Measurements from ENCODE around the gene CFAP47. TPM values are rescaled to one million over a fixed set of nuclear protein-coding genes. Genes with fewer than 3 reads are reported as not detected.

Gene CFAP47
- total RNA-seq, 4 donors from 2014 or later: 0.14 TPM; not detected in 3

DNA sequence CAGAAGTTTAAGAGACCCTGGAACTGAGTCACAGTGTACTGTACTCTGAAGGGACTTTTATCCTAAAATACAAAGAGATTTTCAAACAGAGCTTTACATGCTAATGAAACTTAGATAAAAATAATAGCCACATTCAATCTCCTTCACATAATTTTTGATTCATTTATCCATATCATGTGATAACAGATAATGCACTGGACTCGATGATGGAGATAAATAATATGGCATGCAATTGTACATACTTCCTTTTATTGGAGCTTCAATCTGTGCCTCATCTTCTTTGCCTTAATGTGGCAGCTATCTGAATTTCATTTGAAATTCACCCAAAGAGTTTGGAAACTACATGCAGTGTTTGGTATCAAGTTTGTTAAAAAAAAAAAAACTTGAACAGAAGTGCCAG is 390.6 kb downstream of the CFAP47 start:
- Histone ChIP-seq H3K36me3 (no peaks in the 10 kb centered on the region), H3K4me3 (no peak overlapping the region), H3K9me3 (no peaks in the 10 kb centered on the region), H3K27ac (no peak overlapping the region), H3K4me1 (no peaks in the 10 kb centered on the region), H3K27me3 (no peaks in the 10 kb centered on the region)
- intact Hi-C loops (cut with DNase I; ENCODE audit: low total_unique reads) (no loop called here), in situ Hi-C loops (cut with MboI; ENCODE audit: low pct_ligation_motif_present in 1 of 4, low pct_unique_long_range_greater_than_20kb in 1 of 4, low sequenced_read_pairs in 3 of 4) (no loop called here)
- 33 to 41% methylated on average over 1 of the region's 1 CpG for WGBS, 2 donors (ENCODE audit: low coverage in 1 of 2)
- no peak for DNase-seq
- TF ChIP-seq EP300 (IDR thresholded peaks at IDR 0.05; ENCODE audit: low read depth) (no peak), POLR2A (IDR thresholded peaks at IDR 0.05) (no peak), POLR2AphosphoS5 (IDR thresholded peaks at IDR 0.05) (no peak)
- TF ChIP-seq, protein P1, sequence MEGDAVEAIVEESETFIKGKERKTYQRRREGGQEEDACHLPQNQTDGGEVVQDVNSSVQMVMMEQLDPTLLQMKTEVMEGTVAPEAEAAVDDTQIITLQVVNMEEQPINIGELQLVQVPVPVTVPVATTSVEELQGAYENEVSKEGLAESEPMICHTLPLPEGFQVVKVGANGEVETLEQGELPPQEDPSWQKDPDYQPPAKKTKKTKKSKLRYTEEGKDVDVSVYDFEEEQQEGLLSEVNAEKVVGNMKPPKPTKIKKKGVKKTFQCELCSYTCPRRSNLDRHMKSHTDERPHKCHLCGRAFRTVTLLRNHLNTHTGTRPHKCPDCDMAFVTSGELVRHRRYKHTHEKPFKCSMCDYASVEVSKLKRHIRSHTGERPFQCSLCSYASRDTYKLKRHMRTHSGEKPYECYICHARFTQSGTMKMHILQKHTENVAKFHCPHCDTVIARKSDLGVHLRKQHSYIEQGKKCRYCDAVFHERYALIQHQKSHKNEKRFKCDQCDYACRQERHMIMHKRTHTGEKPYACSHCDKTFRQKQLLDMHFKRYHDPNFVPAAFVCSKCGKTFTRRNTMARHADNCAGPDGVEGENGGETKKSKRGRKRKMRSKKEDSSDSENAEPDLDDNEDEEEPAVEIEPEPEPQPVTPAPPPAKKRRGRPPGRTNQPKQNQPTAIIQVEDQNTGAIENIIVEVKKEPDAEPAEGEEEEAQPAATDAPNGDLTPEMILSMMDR (IDR thresholded peaks at IDR 0.05): no peak

DNA sequence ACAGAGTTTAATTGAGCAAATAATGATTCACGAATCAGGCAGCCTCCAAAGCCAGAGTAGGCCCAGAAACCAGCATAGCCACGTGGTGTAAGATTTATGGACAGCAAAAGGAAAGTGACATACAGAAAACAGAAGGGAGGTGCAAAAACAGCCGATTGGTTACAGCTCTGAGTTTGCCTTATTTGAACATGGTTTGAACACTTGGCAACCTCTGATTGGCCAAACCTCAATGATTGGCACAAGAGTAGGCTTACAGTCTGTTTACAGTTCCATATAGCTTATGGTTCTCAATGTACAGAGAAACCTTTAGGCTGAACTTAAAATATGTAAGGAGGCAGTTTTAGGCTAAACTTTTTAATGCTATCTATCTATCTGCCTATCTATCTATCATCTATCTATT is 394.8 kb downstream of the CFAP47 start:
- H3K4me1 ChIP-seq: no peaks in the 10 kb centered on the region
- in situ Hi-C loops (cut with MboI; ENCODE audit: low pct_ligation_motif_present in 1 of 4, low pct_unique_long_range_greater_than_20kb in 1 of 4, low sequenced_read_pairs in 3 of 4): no loop called here
- DNase-seq: no peak
- H3K27me3 ChIP-seq: no peaks in the 10 kb centered on the region
- no peak for TF ChIP-seq EP300 (IDR thresholded peaks at IDR 0.05; ENCODE audit: low read depth)
- no peak for TF ChIP-seq POLR2A (IDR thresholded peaks at IDR 0.05)
- TF ChIP-seq, protein P1 (IDR thresholded peaks at IDR 0.05): no peak
- no peak overlapping the region for H3K4me3 ChIP-seq
- H3K9me3 ChIP-seq: no peaks in the 10 kb centered on the region
- H3K36me3 ChIP-seq: no peaks in the 10 kb centered on the region
- WGBS, 2 donors (ENCODE audit: low coverage in 1 of 2): 43% methylated on average over 3 of the region's 3 CpGs; no CpG with 5 or more reads in 1 of the 2 donors
- intact Hi-C loops (cut with DNase I; ENCODE audit: low total_unique reads): no loop called here
- H3K27ac ChIP-seq: no peak overlapping the region

DNA sequence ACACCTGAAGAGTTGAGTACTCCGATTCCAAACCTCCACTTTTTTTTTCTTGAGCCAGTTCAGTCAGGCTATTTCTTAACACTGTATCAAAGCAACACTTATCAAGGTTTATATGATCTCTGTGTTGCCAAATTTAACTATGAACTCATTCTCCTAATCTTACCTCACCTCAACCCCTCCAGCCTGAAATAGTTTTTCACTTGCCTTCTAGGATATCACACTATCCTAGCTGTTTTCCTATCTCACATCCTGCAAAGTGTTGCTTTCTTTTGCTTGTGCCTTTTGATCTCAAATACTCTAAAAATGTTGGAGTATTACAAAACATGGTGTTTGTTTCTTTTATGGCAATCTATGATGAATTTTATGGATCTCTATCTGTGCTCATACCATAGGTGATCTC is 415.0 kb downstream of the CFAP47 start:
- H3K9me3 ChIP-seq: no peaks in the 10 kb centered on the region
- intact Hi-C loops (cut with DNase I; ENCODE audit: low total_unique reads) (no loop called here), in situ Hi-C loops (cut with MboI; ENCODE audit: low pct_ligation_motif_present in 1 of 4, low pct_unique_long_range_greater_than_20kb in 1 of 4, low sequenced_read_pairs in 3 of 4) (no loop called here)
- TF ChIP-seq EP300 (IDR thresholded peaks at IDR 0.05; ENCODE audit: low read depth) (no peak), POLR2A (IDR thresholded peaks at IDR 0.05) (no peak), POLR2AphosphoS5 (IDR thresholded peaks at IDR 0.05) (no peak)
- TF ChIP-seq, protein P1 (IDR thresholded peaks at IDR 0.05): no peak
- no peaks in the 10 kb centered on the region for H3K4me1 ChIP-seq
- H3K27ac ChIP-seq: no peak overlapping the region
- WGBS, 2 donors (ENCODE audit: low coverage in 1 of 2): 67 to 84% methylated on average over 1 of the region's 1 CpG
- no peaks in the 10 kb centered on the region for H3K27me3 ChIP-seq
- H3K36me3 ChIP-seq: no peaks in the 10 kb centered on the region
- no peak for DNase-seq
- no peak overlapping the region for H3K4me3 ChIP-seq

DNA sequence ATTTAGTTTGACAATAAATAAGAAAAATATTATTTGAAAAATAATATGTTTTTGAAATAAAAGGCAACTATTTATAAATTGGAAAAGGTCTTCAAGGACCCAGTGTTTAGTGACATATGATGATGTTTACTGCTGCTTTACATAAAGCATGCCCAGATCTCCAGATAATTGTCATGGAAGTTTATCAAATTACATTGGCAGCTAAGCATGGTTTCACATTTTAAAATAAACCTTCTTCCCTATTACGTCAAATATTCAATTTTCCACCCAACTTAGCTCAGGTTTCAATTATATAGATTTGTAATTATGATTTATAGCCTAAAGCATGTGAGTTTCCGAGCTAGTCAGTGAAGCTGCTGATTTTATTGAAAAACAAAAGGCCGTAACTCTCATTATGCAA is 417.2 kb downstream of the CFAP47 start:
- WGBS, 2 donors (ENCODE audit: low coverage in 1 of 2): 50 to 56% methylated on average over 1 to 3 of the region's 3 CpGs
- no peak for DNase-seq
- H3K4me1 ChIP-seq: no peaks in the 10 kb centered on the region
- H3K27ac ChIP-seq: no peak overlapping the region
- in situ Hi-C loops (cut with MboI; ENCODE audit: low pct_ligation_motif_present in 1 of 4, low pct_unique_long_range_greater_than_20kb in 1 of 4, low sequenced_read_pairs in 3 of 4): no loop called here
- intact Hi-C loops (cut with DNase I; ENCODE audit: low total_unique reads): no loop called here
- H3K4me3 ChIP-seq: no peak overlapping the region
- H3K9me3 ChIP-seq: no peaks in the 10 kb centered on the region
- H3K36me3 ChIP-seq: no peaks in the 10 kb centered on the region
- TF ChIP-seq, protein P1 (IDR thresholded peaks at IDR 0.05): no peak
- TF ChIP-seq EP300 (IDR thresholded peaks at IDR 0.05; ENCODE audit: low read depth) (no peak), POLR2AphosphoS5 (IDR thresholded peaks at IDR 0.05) (no peak), POLR2A (IDR thresholded peaks at IDR 0.05) (no peak)
- no peaks in the 10 kb centered on the region for H3K27me3 ChIP-seq
